Jurkat, Clone E6-1 (cell line): ENCODE data around the gene BCAP29.

Source experiments
- DNase-seq: peaks from one replicate; pipeline ENCODE4 v3.0.0-alpha.2; 2011; ENCODE audit warnings: low read depth, low spot score
- H3K4me3 ChIP-seq: 2 replicates; pipeline ENCODE4 v1.5.1; 2011; ENCODE audit warnings: mild to moderate bottlenecking, low read length, control low read depth, moderate library complexity

The BCAP29 gene

GRCh38 chr7:107660381-107661080 lies 80.5 kb downstream of the BCAP29 start, which contains the start of gene SLC26A4:
Gene SLC26A4 (plus strand): TSS chr7:107660828. CDS start chr7:107661642, 814 bp downstream.
- DNase-seq = no peak
- H3K4me3 ChIP-seq = no peak within 1 kb of the TSS

GRCh38 chr7:107661081-107661864 lies 81.2 kb downstream of the BCAP29 start:
- DNase-seq = no peak
- no peak overlapping the region for H3K4me3 ChIP-seq

GRCh38 chr7:107661865-107662379 lies 81.9 kb downstream of the BCAP29 start:
- no peak for DNase-seq
- no peak overlapping the region for H3K4me3 ChIP-seq

- DNase-seq = no peak
- H3K4me3 ChIP-seq = no peak overlapping the region
Observed at GRCh38 chr7:107663196-107663595, 83.2 kb downstream of the BCAP29 start.

GRCh38 chr7:107666790-107667189 lies 86.7 kb downstream of the BCAP29 start:
- no peak overlapping the region for H3K4me3 ChIP-seq
- no peak for DNase-seq

GRCh38 chr7:107667341-107667740 lies 87.3 kb downstream of the BCAP29 start:
- H3K4me3 ChIP-seq = no peak overlapping the region
- no peak for DNase-seq

GRCh38 chr7:107668296-107668695 lies 88.2 kb downstream of the BCAP29 start:
- no peak overlapping the region for H3K4me3 ChIP-seq
- DNase-seq = no peak
